BJ (cell line): Measurements from ENCODE around the gene ETFA. TPM values are rescaled to one million over a fixed set of nuclear protein-coding genes. Genes with fewer than 3 reads are reported as not detected.
A peak's percentile ranks its signal among the peaks of the same experiment; 100 is the strongest.

Experiments used
- CTCF ChIA-PET: fragments of 350-600 bp; formaldehyde crosslinking; extraction: SDS; loops from one replicate; lab custom pipeline; 2021; ENCODE audit warnings: antibody characterized with exemption, inconsistent platforms; lab: Yijun Ruan, JAX
- POLR2A ChIA-PET: fragments of 300-600 bp; sonication (Branson Sonifier 250); formaldehyde crosslinking; extraction: SDS; loops from one replicate; lab custom pipeline; 2021; ENCODE audit warnings: antibody characterized with exemption; lab: Charles Lee
- DNase-seq: peaks from one replicate; pipeline ENCODE4 v3.0.0-alpha.2; 2011; ENCODE audit warnings: low read depth
- H3K27me3 ChIP-seq: 2 replicates; pipeline ENCODE4 v1.6.0; 2011; ENCODE audit warnings: low read length; ENCODE audit not compliant: control insufficient read depth, insufficient read depth
- H3K36me3 ChIP-seq: 2 replicates; pipeline ENCODE4 v1.5.1; 2011; ENCODE audit warnings: low read length; ENCODE audit not compliant: control insufficient read depth, insufficient read depth
- H3K4me3 ChIP-seq: 2 replicates; pipeline ENCODE4 v1.5.1; 2011; ENCODE audit warnings: low read depth, mild to moderate bottlenecking, control low read depth, low read length
- CTCF ChIP-seq: IDR thresholded peaks from 2 replicates; pipeline ENCODE4 v1.5.1; 2011; ENCODE audit warnings: low read depth, mild to moderate bottlenecking, control low read depth, inconsistent platforms, low read length, moderate library complexity; ENCODE audit not compliant: insufficient read depth
- polyA plus RNA-seq: library from polyadenylated mRNA; depleted of rRNA; stranded (reverse); fragments of >200 nt; gene quantifications from 2 replicates; pipeline ENCODE4 v1.2.3, GENCODE V29; 2011

Gene ETFA
- polyA plus RNA-seq, 1 experiment: 113 TPM

- H3K4me3 ChIP-seq: no peak overlapping the region
- DNase-seq: no peak
- POLR2A ChIA-PET: no interaction called here
- H3K27me3 ChIP-seq: no peaks in the 10 kb centered on the region
- H3K36me3 ChIP-seq: peaks cover 3% of the 10 kb centered on the region; the same call in 1 of the 2 replicates
- CTCF ChIA-PET: interaction anchor here (1.3 to 2.4 kb wide), 4 partner anchors 12 to 99 kb away, joined by 3 to 14 read pairs (median 4); no protein-coding TSS in a partner anchor
- no peak for TF ChIP-seq CTCF
Observed at GRCh38 chr15:76334438-76335306, 23.4 kb upstream of the ETFA start.

GRCh38 chr15:76333720-76334437 is 22.6 kb upstream of the ETFA start:
- peak; percentile 36 for TF ChIP-seq CTCF
- no peak overlapping the region for H3K4me3 ChIP-seq
- peaks cover 2% of the 10 kb centered on the region; the same call in 1 of the 2 replicates for H3K36me3 ChIP-seq
- ChIA-PET POLR2A (no interaction called here), CTCF (interaction anchor here (1.2 to 1.5 kb wide), 5 partner anchors 11 to 185 kb away, joined by 3 to 4 read pairs (median 3); no protein-coding TSS in a partner anchor)
- H3K27me3 ChIP-seq: no peaks in the 10 kb centered on the region
- DNase-seq: no peak

- Histone ChIP-seq H3K4me3 (no peak overlapping the region), H3K27me3 (no peaks in the 10 kb centered on the region), H3K36me3 (peaks cover 2% of the 10 kb centered on the region; the same call in 1 of the 2 replicates)
- TF ChIP-seq CTCF: no peak
- DNase-seq: no peak
- ChIA-PET POLR2A (no interaction called here), CTCF (interaction anchor here (1.2 to 1.5 kb wide), 6 partner anchors 9 to 185 kb away, joined by 3 to 4 read pairs (median 3); no protein-coding TSS in a partner anchor)
Observed at GRCh38 chr15:76333309-76333708, 22.0 kb upstream of the ETFA start.

GRCh38 chr15:76332796-76333195 is 21.5 kb upstream of the ETFA start:
- no peak for DNase-seq
- POLR2A ChIA-PET: no interaction called here
- CTCF ChIA-PET: interaction anchor here (1.2 to 1.5 kb wide), 4 partner anchors 8 to 184 kb away, joined by 3 to 4 read pairs (median 3); no protein-coding TSS in a partner anchor
- H3K36me3 ChIP-seq: no peaks in the 10 kb centered on the region
- no peak for TF ChIP-seq CTCF
- no peaks in the 10 kb centered on the region for H3K27me3 ChIP-seq
- H3K4me3 ChIP-seq: no peak overlapping the region
